Measurements from ENCODE around the gene CACNA1A. TPM values are rescaled to one million over a fixed set of nuclear protein-coding genes. Genes with fewer than 3 reads are reported as not detected.

CACNA1A gene
- total RNA-seq, 1 donor from 2014 or later = 23.2 TPM

DNA sequence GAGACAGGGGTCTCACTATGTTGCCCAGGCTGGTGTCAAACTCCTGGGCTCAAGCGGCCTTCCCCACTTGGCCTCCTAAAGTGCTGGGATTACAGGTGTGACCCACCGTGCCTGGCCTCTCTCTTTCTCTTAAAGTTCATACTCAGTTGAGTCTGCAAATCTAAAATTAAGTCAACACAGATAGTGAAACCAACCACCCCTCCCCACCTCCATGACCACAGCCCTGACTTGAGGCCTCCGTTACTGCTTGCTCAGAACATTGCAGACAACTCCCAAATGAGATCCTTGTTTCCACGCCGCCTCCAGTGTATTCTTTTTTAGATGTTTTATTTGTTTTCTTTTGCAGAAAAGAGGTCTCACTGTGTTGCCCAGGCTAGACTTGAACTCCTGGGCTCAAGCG is 94.4 kb downstream of the CACNA1A start:
- peaks cover 3% of the 10 kb centered on the region for H3K27me3 Mint-ChIP-seq
- H3K36me3 Mint-ChIP-seq = no peaks in the 10 kb centered on the region
- no peak overlapping the region for H3K27ac Mint-ChIP-seq
- TF ChIP-seq, protein P1, sequence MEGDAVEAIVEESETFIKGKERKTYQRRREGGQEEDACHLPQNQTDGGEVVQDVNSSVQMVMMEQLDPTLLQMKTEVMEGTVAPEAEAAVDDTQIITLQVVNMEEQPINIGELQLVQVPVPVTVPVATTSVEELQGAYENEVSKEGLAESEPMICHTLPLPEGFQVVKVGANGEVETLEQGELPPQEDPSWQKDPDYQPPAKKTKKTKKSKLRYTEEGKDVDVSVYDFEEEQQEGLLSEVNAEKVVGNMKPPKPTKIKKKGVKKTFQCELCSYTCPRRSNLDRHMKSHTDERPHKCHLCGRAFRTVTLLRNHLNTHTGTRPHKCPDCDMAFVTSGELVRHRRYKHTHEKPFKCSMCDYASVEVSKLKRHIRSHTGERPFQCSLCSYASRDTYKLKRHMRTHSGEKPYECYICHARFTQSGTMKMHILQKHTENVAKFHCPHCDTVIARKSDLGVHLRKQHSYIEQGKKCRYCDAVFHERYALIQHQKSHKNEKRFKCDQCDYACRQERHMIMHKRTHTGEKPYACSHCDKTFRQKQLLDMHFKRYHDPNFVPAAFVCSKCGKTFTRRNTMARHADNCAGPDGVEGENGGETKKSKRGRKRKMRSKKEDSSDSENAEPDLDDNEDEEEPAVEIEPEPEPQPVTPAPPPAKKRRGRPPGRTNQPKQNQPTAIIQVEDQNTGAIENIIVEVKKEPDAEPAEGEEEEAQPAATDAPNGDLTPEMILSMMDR (conservative IDR thresholded peaks at IDR 0.05) = no peak
- H3K9me3 Mint-ChIP-seq = no peaks in the 10 kb centered on the region
- DNase-seq (ENCODE audit: extremely low spot score, unreplicated experiment) = no peak
- H3K4me3 Mint-ChIP-seq = no peak overlapping the region
- no peaks in the 10 kb centered on the region for H3K4me1 Mint-ChIP-seq (ENCODE audit: unreplicated experiment)

DNA sequence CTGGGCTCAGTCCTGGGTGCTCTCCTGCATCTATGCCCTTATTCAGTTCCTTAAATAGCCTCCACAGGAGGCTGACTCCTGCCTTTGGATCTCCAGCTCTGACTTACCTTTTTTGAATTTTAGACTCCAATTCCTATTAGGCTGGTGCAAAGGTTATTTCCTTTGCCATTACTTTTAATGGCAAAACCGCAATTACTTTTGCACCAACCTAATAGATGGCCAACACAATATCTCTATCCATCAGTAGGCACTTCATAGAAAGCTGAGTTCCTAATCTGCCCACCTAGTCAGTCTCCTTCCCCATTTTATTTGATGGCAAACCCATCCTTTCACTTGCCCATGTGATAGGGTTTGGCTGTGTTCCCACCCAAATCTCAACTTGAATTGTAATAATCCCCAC is 95.3 kb downstream of the CACNA1A start:
- Mint-ChIP-seq H3K36me3 (no peaks in the 10 kb centered on the region), H3K27me3 (peaks cover 3% of the 10 kb centered on the region), H3K27ac (no peak overlapping the region), H3K4me3 (no peak overlapping the region), H3K9me3 (no peaks in the 10 kb centered on the region), H3K4me1 (ENCODE audit: unreplicated experiment) (no peaks in the 10 kb centered on the region)
- DNase-seq (ENCODE audit: extremely low spot score, unreplicated experiment) = no peak
- TF ChIP-seq, protein P1 (conservative IDR thresholded peaks at IDR 0.05) = no peak

GRCh38 chr19:13408889-13409518 is 97.3 kb downstream of the CACNA1A start:
- Mint-ChIP-seq H3K27ac (no peak overlapping the region), H3K4me3 (no peak overlapping the region), H3K27me3 (no peaks in the 10 kb centered on the region), H3K4me1 (ENCODE audit: unreplicated experiment) (no peaks in the 10 kb centered on the region), H3K36me3 (no peaks in the 10 kb centered on the region), H3K9me3 (no peaks in the 10 kb centered on the region)
- no peak for DNase-seq (ENCODE audit: extremely low spot score, unreplicated experiment)
- TF ChIP-seq, protein P1 (conservative IDR thresholded peaks at IDR 0.05) = no peak

- H3K36me3 Mint-ChIP-seq = no peaks in the 10 kb centered on the region
- TF ChIP-seq, protein P1 (conservative IDR thresholded peaks at IDR 0.05) = no peak
- no peak overlapping the region for H3K4me3 Mint-ChIP-seq
Measured at GRCh38 chr19:13404236-13404635, 102.0 kb downstream of the CACNA1A start.

DNA sequence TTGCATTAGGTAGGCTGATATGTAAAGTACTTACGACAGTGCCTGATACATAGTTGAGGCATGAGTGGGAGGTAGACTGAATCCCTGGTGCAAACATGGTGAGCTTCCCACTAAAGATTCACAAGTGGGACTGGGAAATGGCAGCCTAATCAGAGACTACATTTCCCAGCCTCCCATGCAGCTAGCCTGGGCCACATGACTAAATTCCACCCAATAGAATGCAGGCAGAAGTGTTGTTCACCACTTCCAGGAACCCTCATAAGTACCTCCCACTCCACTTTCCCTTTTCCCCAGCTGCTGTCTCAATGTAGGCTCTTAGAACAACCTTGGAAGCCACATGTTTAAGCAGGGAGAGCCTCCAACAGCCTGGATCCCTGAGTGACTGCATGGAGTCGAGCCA is 104.9 kb downstream of the CACNA1A start:
- Mint-ChIP-seq H3K9me3 (no peaks in the 10 kb centered on the region), H3K27me3 (peaks cover under 1% of the 10 kb centered on the region), H3K4me1 (ENCODE audit: unreplicated experiment) (peaks cover 2% of the 10 kb centered on the region), H3K27ac (no peak overlapping the region), H3K4me3 (no peak overlapping the region), H3K36me3 (no peaks in the 10 kb centered on the region)
- TF ChIP-seq, protein P1 (conservative IDR thresholded peaks at IDR 0.05) = no peak
- no peak for DNase-seq (ENCODE audit: extremely low spot score, unreplicated experiment)

More at GRCh38 chr19:13404236-13404635, 102.0 kb downstream of the CACNA1A start:
- H3K4me1 Mint-ChIP-seq (ENCODE audit: unreplicated experiment) = no peaks in the 10 kb centered on the region
- no peak for DNase-seq (ENCODE audit: extremely low spot score, unreplicated experiment)
- no peak overlapping the region for H3K27ac Mint-ChIP-seq
- H3K9me3 Mint-ChIP-seq = no peaks in the 10 kb centered on the region
- no peaks in the 10 kb centered on the region for H3K27me3 Mint-ChIP-seq

All from type B pancreatic cell (in vitro differentiated cells).